Transverse colon (tissue), 4 donors: Measurements from ENCODE around the gene PRKCB. TPM values are rescaled to one million over a fixed set of nuclear protein-coding genes. Genes with fewer than 3 reads are reported as not detected.

Experiments
- DNase-seq: peaks from one replicate; pipeline ENCODE4 v3.0.0-alpha.2; 2019
- H3K27ac ChIP-seq, 4 donors: fragments of 200-600 bp; sonication (generic); 2 replicates each; pipeline ENCODE4 v1.5.1; 2016 to 2018; ENCODE audit warnings: inconsistent platforms in 4 of 4
- H3K27me3 ChIP-seq: fragments of 200-600 bp; sonication (generic); 2 replicates; pipeline ENCODE4 v1.5.1; 2017; ENCODE audit warnings: inconsistent platforms
- H3K36me3 ChIP-seq, 4 donors: fragments of 200-600 bp; sonication (generic); 2 replicates each; pipeline ENCODE4 v1.5.1; 2017 to 2019; ENCODE audit warnings: inconsistent platforms in 4 of 4
- H3K4me1 ChIP-seq, 4 donors: fragments of 200-600 bp; sonication (generic); 2 replicates each; pipeline ENCODE4 v1.5.1; 2017 to 2020; ENCODE audit warnings: inconsistent platforms in 4 of 4
- H3K4me3 ChIP-seq, 4 donors: fragments of 200-600 bp; sonication (generic); 1 replicate in 1 of 4; 2 replicates in 3 of 4; pipeline versions ENCODE4 v1.5.1 to v1.6.1; 2017 to 2019; ENCODE audit warnings: inconsistent platforms in 4 of 4
- H3K9me3 ChIP-seq, 2 donors: fragments of 200-600 bp; sonication (generic); 2 replicates each; pipeline ENCODE4 v1.5.1; 2017 to 2019; ENCODE audit warnings: inconsistent platforms in 2 of 2
- CTCF ChIP-seq, 5 experiments: fragments of 200-600 bp in 3 of 5; fragments of 450-650 bp in 2 of 5; sonication (generic) in 3 of 5; IDR thresholded peaks; 1 replicate in 2 of 5; 2 replicates in 3 of 5; pipeline ENCODE4 v1.5.1; 2016 to 2017; ENCODE audit warnings: antibody characterized with exemption in 5 of 5, inconsistent platforms in 3 of 5, mild to moderate bottlenecking in 2 of 5, moderate library complexity in 1 of 5
- EP300 ChIP-seq: sonication (generic); formaldehyde crosslinking; IDR thresholded peaks from one replicate; pipeline ENCODE4 v1.6.1; 2017; ENCODE audit warnings: antibody characterized with exemption, low read depth
- POLR2A ChIP-seq: fragments of 450-650 bp; IDR thresholded peaks from one replicate; pipeline ENCODE4 v1.6.1; 2016; ENCODE audit warnings: antibody characterized with exemption, mild to moderate bottlenecking, moderate library complexity
- POLR2AphosphoS5 ChIP-seq, 3 donors: sonication (generic); formaldehyde crosslinking; IDR thresholded peaks; one replicate each; pipeline ENCODE4 v1.6.1; 2016; ENCODE audit warnings: antibody characterized with exemption in 3 of 3
- WGBS, 2 donors: methylation state at CpG; one replicate each; pipeline ENCODE4 v1.1.5; 2018; ENCODE audit warnings: low coverage in 1 of 2; 5-methylcytosine and 5-hydroxymethylcytosine counted together
- in situ Hi-C, 4 donors: fragments of 200-750 bp; cut with MboI; loops; one replicate each; pipeline versions ENCODE4 v1.15.0 to v1.15.1; 2017; ENCODE audit warnings: low sequenced_read_pairs in 3 of 4, low pct_ligation_motif_present in 1 of 4, low pct_unique_long_range_greater_than_20kb in 1 of 4
- intact Hi-C: fragments of 100-400 bp; cut with DNase I; formaldehyde crosslinking; loops from one replicate; pipeline ENCODE4 v1.15.1; 2023; ENCODE audit warnings: low total_unique reads
- total RNA-seq, 4 donors: library from RNA; depleted of rRNA; stranded (reverse); fragments of >200 nt; gene quantifications; one replicate each; pipeline ENCODE4 v1.1.0, GENCODE V29; 2016

Gene PRKCB
- total RNA-seq, 4 donors from 2014 or later = 9.0 to 28.3 (median 15.2) TPM

- Histone ChIP-seq H3K4me3 (no peak overlapping the region), H3K36me3 (no peaks in the 10 kb centered on the region), H3K27ac (no peak overlapping the region), H3K27me3 (no peaks in the 10 kb centered on the region), H3K4me1 (peaks cover 0 to 4% (median 0%) of the 10 kb centered on the region in 4 donors), H3K9me3 (no peaks in the 10 kb centered on the region)
- in situ Hi-C loops = loop anchor here in 1 of 4 donors (25.0 kb wide), 1 partner anchor 94 kb away; no protein-coding TSS in a partner anchor
- no peak for DNase-seq
- TF ChIP-seq POLR2AphosphoS5 (IDR thresholded peaks at IDR 0.05) (no peak), EP300 (no peak), CTCF (IDR thresholded peaks at IDR 0.05) (no peak), POLR2A (no peak)
- intact Hi-C loops = loop anchor here (10.0 kb wide), 1 partner anchor 109 kb away; the partner anchor contains the start of gene PRKCB
- 75 to 95% methylated on average over 4 to 6 of the region's 6 CpGs for WGBS, 2 donors
Measured at GRCh38 chr16:23943604-23944003, 107.8 kb downstream of the PRKCB start.

- 57% methylated on average over 1 of the region's 1 CpG; no CpG with 5 or more reads in 1 of the 2 donors for WGBS, 2 donors
- intact Hi-C loops = loop anchor here (10.0 kb wide), 1 partner anchor 110 kb away; the partner anchor contains the start of gene PRKCB
- peaks cover 0 to 7% (median 0%) of the 10 kb centered on the region in 4 donors for H3K4me1 ChIP-seq
Measured at GRCh38 chr16:23944381-23944780, 108.6 kb downstream of the PRKCB start.

GRCh38 chr16:23945243-23945642 is 109.5 kb downstream of the PRKCB start:
- in situ Hi-C loops = loop anchor here in 1 of 4 donors (25.0 kb wide), 1 partner anchor 92 kb away; no protein-coding TSS in a partner anchor
- WGBS, 2 donors = 80 to 88% methylated on average over 1 to 4 of the region's 4 CpGs
- H3K27ac ChIP-seq = no peak overlapping the region
- no peaks in the 10 kb centered on the region for H3K9me3 ChIP-seq
- TF ChIP-seq POLR2A = no peak
- TF ChIP-seq CTCF (IDR thresholded peaks at IDR 0.05) = no peak
- no peak for TF ChIP-seq EP300
- no peak for TF ChIP-seq POLR2AphosphoS5 (IDR thresholded peaks at IDR 0.05)
- intact Hi-C loops = loop anchor here (10.0 kb wide), 1 partner anchor 110 kb away; the partner anchor contains the start of gene PRKCB
- H3K27me3 ChIP-seq = no peaks in the 10 kb centered on the region
- no peak for DNase-seq
- no peak overlapping the region for H3K4me3 ChIP-seq
- peaks cover 0 to 7% (median 0%) of the 10 kb centered on the region in 4 donors for H3K4me1 ChIP-seq
- no peaks in the 10 kb centered on the region for H3K36me3 ChIP-seq

More at GRCh38 chr16:23944381-23944780, 108.6 kb downstream of the PRKCB start:
- TF ChIP-seq EP300 (no peak), POLR2AphosphoS5 (IDR thresholded peaks at IDR 0.05) (no peak), POLR2A (no peak), CTCF (IDR thresholded peaks at IDR 0.05) (no peak)
- Histone ChIP-seq H3K4me3 (no peak overlapping the region), H3K9me3 (no peaks in the 10 kb centered on the region), H3K27me3 (no peaks in the 10 kb centered on the region), H3K36me3 (no peaks in the 10 kb centered on the region), H3K27ac (no peak overlapping the region)
- no peak for DNase-seq
- in situ Hi-C loops = loop anchor here in 1 of 4 donors (25.0 kb wide), 1 partner anchor 93 kb away; no protein-coding TSS in a partner anchor

GRCh38 chr16:23947838-23948237 is 112.1 kb downstream of the PRKCB start:
- no peak overlapping the region for H3K27ac ChIP-seq
- peaks cover 0 to 28% (median 4%) of the 10 kb centered on the region in 4 donors for H3K4me1 ChIP-seq
- no peak for DNase-seq
- in situ Hi-C loops (loop anchor here in 1 of 4 donors (25.0 kb wide), 1 partner anchor 89 kb away; no protein-coding TSS in a partner anchor), intact Hi-C loops (loop anchor here (10.0 kb wide), 1 partner anchor 113 kb away; the partner anchor contains the start of gene PRKCB)
- no peaks in the 10 kb centered on the region for H3K9me3 ChIP-seq
- no peak for TF ChIP-seq EP300
- TF ChIP-seq POLR2A = no peak
- no peak for TF ChIP-seq POLR2AphosphoS5 (IDR thresholded peaks at IDR 0.05)
- TF ChIP-seq CTCF (IDR thresholded peaks at IDR 0.05) = no peak
- no peaks in the 10 kb centered on the region for H3K36me3 ChIP-seq
- H3K27me3 ChIP-seq = no peaks in the 10 kb centered on the region
- WGBS, 2 donors = 90% methylated on average over 4 of the region's 4 CpGs; no CpG with 5 or more reads in 1 of the 2 donors
- H3K4me3 ChIP-seq = no peak overlapping the region
